HUES48 (cell line): ENCODE results near the gene NOP53.

Source experiments
- H3K27ac ChIP-seq: one replicate; pipeline ENCODE4 v1.7.0; 2013; ENCODE audit warnings: low read depth, low read length, inconsistent platforms
- H3K27me3 ChIP-seq: 2 replicates; pipeline ENCODE4 v1.6.1; 2013; ENCODE audit warnings: mild to moderate bottlenecking, low read length; ENCODE audit not compliant: control insufficient read depth, insufficient read depth
- H3K36me3 ChIP-seq: 2 replicates; pipeline ENCODE4 v1.6.1; 2013; ENCODE audit warnings: low read length; ENCODE audit not compliant: control insufficient read depth, insufficient read depth
- H3K4me1 ChIP-seq: 2 replicates; pipeline ENCODE4 v1.6.1; 2013; ENCODE audit warnings: mild to moderate bottlenecking, low read length; ENCODE audit not compliant: control insufficient read depth, insufficient read depth
- H3K4me3 ChIP-seq: 2 replicates; pipeline ENCODE4 v1.5.1; 2013; ENCODE audit warnings: mild to moderate bottlenecking, low read depth, low read length
- H3K9ac ChIP-seq: 2 replicates; pipeline ENCODE4 v1.6.1; 2013; ENCODE audit warnings: mild to moderate bottlenecking, low read depth, low read length, moderate library complexity
- H3K9me3 ChIP-seq: 2 replicates; pipeline ENCODE4 v1.6.1; 2013; ENCODE audit warnings: low read length; ENCODE audit not compliant: control insufficient read depth, insufficient read depth

The NOP53 gene

GRCh38 chr19:47745010-47745901, at the start of gene NOP53:
Gene NOP53, plus strand, starts transcription at chr19:47745546. Its CDS starts 14 bp downstream, at chr19:47745560.
- Histone ChIP-seq H3K4me1 (no peaks in the 10 kb centered on the region), H3K27ac (peak within 1 kb of the TSS; percentile 98), H3K27me3 (no peaks in the 10 kb centered on the region), H3K9me3 (no peaks in the 10 kb centered on the region), H3K9ac (peak within 1 kb of the TSS; percentile 94), H3K4me3 (peak within 1 kb of the TSS; percentile 77), H3K36me3 (peaks cover 31% of the 10 kb centered on the region)

GRCh38 chr19:47696635-47697034, 48.7 kb upstream of the NOP53 start:
- peaks cover 31% of the 10 kb centered on the region for H3K36me3 ChIP-seq
- H3K9ac ChIP-seq = no peak overlapping the region

GRCh38 chr19:47697863-47698609, 47.3 kb upstream of the NOP53 start:
- Histone ChIP-seq H3K27ac (peak overlapping the region; percentile 63), H3K4me3 (no peak overlapping the region), H3K9ac (no peak overlapping the region), H3K36me3 (peaks cover 31% of the 10 kb centered on the region), H3K4me1 (no peaks in the 10 kb centered on the region; the same call in 1 of the 2 replicates), H3K27me3 (no peaks in the 10 kb centered on the region), H3K9me3 (no peaks in the 10 kb centered on the region)

More at GRCh38 chr19:47696635-47697034, 48.7 kb upstream of the NOP53 start:
- Histone ChIP-seq H3K4me1 (no peaks in the 10 kb centered on the region; the same call in 1 of the 2 replicates), H3K27me3 (no peaks in the 10 kb centered on the region), H3K4me3 (no peak overlapping the region), H3K9me3 (no peaks in the 10 kb centered on the region), H3K27ac (no peak overlapping the region)

GRCh38 chr19:47698631-47699359, 46.6 kb upstream of the NOP53 start:
- no peak overlapping the region for H3K9ac ChIP-seq
- H3K4me3 ChIP-seq = no peak overlapping the region
- no peaks in the 10 kb centered on the region; the same call in 1 of the 2 replicates for H3K4me1 ChIP-seq
- peaks cover 34% of the 10 kb centered on the region for H3K36me3 ChIP-seq
- no peak overlapping the region for H3K27ac ChIP-seq
- no peaks in the 10 kb centered on the region for H3K27me3 ChIP-seq
- no peaks in the 10 kb centered on the region for H3K9me3 ChIP-seq

DNA sequence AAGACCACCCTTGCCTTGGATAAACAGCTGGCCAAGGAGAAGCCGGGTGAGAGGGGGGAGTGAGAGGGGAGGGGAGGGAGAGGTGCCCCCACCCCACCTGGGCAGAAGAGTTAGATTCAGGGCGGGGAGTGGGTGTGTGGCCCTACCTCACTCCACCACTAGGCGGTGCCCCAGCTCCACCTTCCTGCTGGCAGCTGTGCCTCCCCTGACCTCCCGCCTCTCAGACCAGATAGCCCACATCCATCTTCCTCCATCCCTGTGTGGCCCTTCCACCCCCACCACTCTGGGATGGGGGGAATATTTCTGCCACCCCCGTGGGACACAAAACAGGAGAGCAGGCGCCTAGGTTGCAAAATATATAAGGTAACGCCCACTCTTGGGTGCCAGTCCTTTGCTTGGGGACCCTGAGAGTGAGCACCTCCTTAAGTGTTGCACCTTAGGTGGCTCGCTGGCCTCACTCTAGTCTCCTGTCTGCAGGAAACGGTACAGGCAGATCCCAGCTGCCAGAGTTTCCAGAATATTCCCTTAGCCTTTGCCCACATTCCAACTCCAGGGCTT, 45.9 kb upstream of the NOP53 start:
- peaks cover 34% of the 10 kb centered on the region for H3K36me3 ChIP-seq

GRCh38 chr19:47700934-47701716, 44.2 kb upstream of the NOP53 start:
- Histone ChIP-seq H3K9me3 (no peaks in the 10 kb centered on the region), H3K27me3 (no peaks in the 10 kb centered on the region), H3K36me3 (peaks cover 34% of the 10 kb centered on the region), H3K9ac (no peak overlapping the region), H3K27ac (no peak overlapping the region), H3K4me1 (no peaks in the 10 kb centered on the region; the same call in 1 of the 2 replicates), H3K4me3 (no peak overlapping the region)

More for the DNA sequence above, 45.9 kb upstream of the NOP53 start:
- H3K4me3 ChIP-seq = no peak overlapping the region
- H3K9me3 ChIP-seq = no peaks in the 10 kb centered on the region
- no peaks in the 10 kb centered on the region; the same call in 1 of the 2 replicates for H3K4me1 ChIP-seq
- H3K9ac ChIP-seq = no peak overlapping the region
- H3K27ac ChIP-seq = no peak overlapping the region
- H3K27me3 ChIP-seq = no peaks in the 10 kb centered on the region

DNA sequence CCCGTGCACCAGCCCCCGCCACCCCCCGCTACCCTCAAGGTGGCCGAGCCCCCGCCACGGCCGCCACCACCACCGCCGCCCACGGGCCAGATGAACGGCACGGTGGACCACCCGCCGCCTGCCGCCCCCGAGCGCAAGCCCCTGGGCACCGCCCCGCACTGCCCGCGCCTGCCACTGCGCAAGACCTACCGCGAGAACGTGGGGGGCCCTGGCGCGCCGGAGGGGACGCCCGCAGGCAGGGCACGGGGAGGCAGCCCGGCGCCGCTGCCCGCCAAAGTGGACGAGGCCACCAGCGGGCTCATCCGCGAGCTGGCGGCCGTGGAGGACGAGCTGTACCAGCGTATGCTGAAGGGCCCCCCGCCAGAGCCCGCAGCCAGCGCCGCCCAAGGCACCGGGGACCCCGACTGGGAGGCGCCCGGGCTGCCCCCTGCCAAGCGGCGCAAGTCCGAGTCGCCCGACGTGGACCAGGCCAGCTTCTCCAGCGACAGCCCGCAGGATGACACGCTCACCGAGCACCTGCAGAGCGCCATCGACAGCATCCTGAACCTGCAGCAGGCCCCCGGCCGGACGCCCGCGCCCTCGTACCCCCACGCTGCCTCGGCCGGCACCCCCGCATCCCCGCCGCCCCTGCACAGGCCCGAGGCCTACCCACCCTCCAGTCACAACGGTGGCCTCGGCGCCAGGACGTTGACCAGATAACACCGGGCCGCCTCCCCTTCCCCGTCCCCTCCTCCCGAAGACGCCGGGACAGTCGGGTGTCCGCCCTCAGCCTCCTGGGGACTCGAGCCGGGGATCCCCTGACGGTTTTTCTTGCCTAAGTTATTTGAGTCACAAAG, 43.4 kb upstream of the NOP53 start:
- Histone ChIP-seq H3K9ac (no peak overlapping the region), H3K36me3 (peaks cover 34% of the 10 kb centered on the region), H3K4me3 (no peak overlapping the region), H3K27me3 (no peaks in the 10 kb centered on the region), H3K9me3 (no peaks in the 10 kb centered on the region), H3K27ac (no peak overlapping the region), H3K4me1 (no peaks in the 10 kb centered on the region; the same call in 1 of the 2 replicates)

DNA sequence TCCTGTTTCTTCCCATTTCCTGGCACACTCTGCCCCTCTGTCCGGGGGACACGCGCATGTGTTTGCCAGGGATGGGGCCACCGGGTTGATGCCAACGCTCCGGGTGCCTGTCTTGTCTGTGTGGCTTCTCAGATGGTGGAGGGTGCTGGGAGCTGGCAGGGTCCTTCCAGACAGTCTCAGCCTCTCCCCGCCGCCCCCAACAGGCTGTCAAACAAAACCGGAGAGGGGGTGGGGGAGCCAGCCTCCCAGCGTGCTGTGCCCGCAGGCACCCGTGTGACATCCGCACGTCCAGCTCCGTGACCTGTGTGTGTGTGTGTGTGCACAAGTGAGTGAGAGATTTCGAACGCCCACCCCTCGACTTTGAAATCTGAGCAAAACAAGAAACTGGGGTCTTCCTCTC, 42.7 kb upstream of the NOP53 start:
- no peak overlapping the region for H3K9ac ChIP-seq
- no peaks in the 10 kb centered on the region for H3K9me3 ChIP-seq
- no peak overlapping the region for H3K4me3 ChIP-seq
- H3K27ac ChIP-seq = no peak overlapping the region
- no peaks in the 10 kb centered on the region for H3K27me3 ChIP-seq
- peaks cover 34% of the 10 kb centered on the region for H3K36me3 ChIP-seq
- H3K4me1 ChIP-seq = no peaks in the 10 kb centered on the region; the same call in 1 of the 2 replicates

GRCh38 chr19:47703301-47703700, 42.0 kb upstream of the NOP53 start:
- H3K9me3 ChIP-seq = no peaks in the 10 kb centered on the region
- peaks cover 34% of the 10 kb centered on the region for H3K36me3 ChIP-seq
- no peak overlapping the region for H3K27ac ChIP-seq
- H3K4me3 ChIP-seq = no peak overlapping the region
- H3K9ac ChIP-seq = no peak overlapping the region
- no peaks in the 10 kb centered on the region; the same call in 1 of the 2 replicates for H3K4me1 ChIP-seq
- no peaks in the 10 kb centered on the region for H3K27me3 ChIP-seq
